ENCODE measurements around the gene C4orf46.

- TF ChIP-seq REST (IDR thresholded peaks at IDR 0.05; ENCODE audit: insufficient read depth in 1 of 2, low read depth in 2 of 2, low read length in 2 of 2) (no peak), POLR2AphosphoS5 (IDR thresholded peaks at IDR 0.05; ENCODE audit: low read depth, low read length) (no peak), TAF1 (IDR thresholded peaks at IDR 0.05; ENCODE audit: borderline replicate concordance, insufficient read depth, low read length) (no peak)
These were observed 10.4 kb upstream of the C4orf46 start for GRCh38 chr4:158682066-158682465.

All from PFSK-1 (cell line).